Measurements from ENCODE around the gene TMEM168. TPM values are rescaled to one million over a fixed set of nuclear protein-coding genes. Genes with fewer than 3 reads are reported as not detected.
A peak's percentile ranks its signal among the peaks of the same experiment; 100 is the strongest.
"Not testable (repeated sequence)": the region's sequence is repeated elsewhere in the genome, so short reads cannot be mapped to it uniquely, and the experiment has no call there.

Gene TMEM168
- total RNA-seq, 1 experiment from 2014 or later, result 11.2 TPM

- TF ChIP-seq, protein P1, sequence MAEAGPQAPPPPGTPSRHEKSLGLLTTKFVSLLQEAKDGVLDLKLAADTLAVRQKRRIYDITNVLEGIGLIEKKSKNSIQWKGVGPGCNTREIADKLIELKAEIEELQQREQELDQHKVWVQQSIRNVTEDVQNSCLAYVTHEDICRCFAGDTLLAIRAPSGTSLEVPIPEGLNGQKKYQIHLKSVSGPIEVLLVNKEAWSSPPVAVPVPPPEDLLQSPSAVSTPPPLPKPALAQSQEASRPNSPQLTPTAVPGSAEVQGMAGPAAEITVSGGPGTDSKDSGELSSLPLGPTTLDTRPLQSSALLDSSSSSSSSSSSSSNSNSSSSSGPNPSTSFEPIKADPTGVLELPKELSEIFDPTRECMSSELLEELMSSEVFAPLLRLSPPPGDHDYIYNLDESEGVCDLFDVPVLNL (CRISPR knock-in tag; IDR thresholded peaks at IDR 0.05; ENCODE audit: borderline replicate concordance, low read depth), result 0 out of 2 replicates have a peak, but pooled peaks have one; percentile 70
- no peak for TF ChIP-seq FOXJ3 (CRISPR knock-in tag; IDR thresholded peaks at IDR 0.05; ENCODE audit: borderline replicate concordance)
- TF ChIP-seq ZNF281 (CRISPR knock-in tag; IDR thresholded peaks at IDR 0.05), result peak; percentile 73; the same call in 1 of the 2 replicates
- no peak for TF ChIP-seq ZBTB21 (CRISPR knock-in tag; IDR thresholded peaks at IDR 0.05; ENCODE audit: borderline replicate concordance)
Measured at GRCh38 chr7:112789817-112790585, at the start of gene TMEM168 (continued).

DNA sequence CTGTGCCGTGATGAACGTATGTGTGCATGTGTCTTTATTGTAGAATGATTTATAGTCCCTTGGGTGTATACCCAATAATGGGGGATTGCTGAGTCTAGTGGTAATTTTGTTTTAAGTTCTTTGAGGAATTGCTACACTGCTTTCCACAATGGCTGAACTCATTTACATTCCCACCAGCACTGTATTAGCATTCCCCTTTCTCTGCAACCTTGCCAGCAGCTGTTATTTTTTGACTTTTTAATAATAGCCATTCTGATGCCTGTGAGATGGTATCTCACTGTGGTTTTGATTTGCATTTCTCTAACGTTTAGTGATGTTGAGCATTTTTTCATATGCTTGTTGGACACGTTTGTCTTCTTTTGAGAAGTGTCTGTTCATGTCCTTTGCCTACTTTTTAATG, 45.7 kb upstream of the TMEM168 start:
- H3K9me3 Mint-ChIP-seq; ATAC-seq; H3K27ac Mint-ChIP-seq; H3K4me3 Mint-ChIP-seq; DNase-seq (ENCODE audit: low spot score); H3K27me3 Mint-ChIP-seq (ENCODE audit: low read depth); H3K36me3 Mint-ChIP-seq; POLR2A ChIA-PET; H3K4me1 Mint-ChIP-seq: not testable (repeated sequence)
- CTCF ChIA-PET, result interaction anchor here (1.1 kb wide), 1 partner anchor 33 kb away, joined by 3 read pairs; no protein-coding TSS in a partner anchor

- H3K4me3 Mint-ChIP-seq, result no peak overlapping the region
- TF ChIP-seq TCF7 (CRISPR knock-in tag; IDR thresholded peaks at IDR 0.05; ENCODE audit: low read depth) (no peak), ZNF219 (CRISPR knock-in tag; IDR thresholded peaks at IDR 0.05; ENCODE audit: borderline replicate concordance) (no peak), KAT7 (CRISPR knock-in tag; IDR thresholded peaks at IDR 0.05; ENCODE audit: borderline replicate concordance) (no peak), ATF1 (CRISPR knock-in tag; IDR thresholded peaks at IDR 0.05) (no peak), ZNF138 (CRISPR knock-in tag; conservative IDR thresholded peaks at IDR 0.05) (no peak), SMAD3 (CRISPR knock-in tag; IDR thresholded peaks at IDR 0.05; ENCODE audit: borderline replicate concordance) (no peak), TP53 (CRISPR knock-in tag; IDR thresholded peaks at IDR 0.05) (no peak), ELF4 (CRISPR knock-in tag; IDR thresholded peaks at IDR 0.05; ENCODE audit: low read depth) (no peak), ERG (CRISPR knock-in tag; IDR thresholded peaks at IDR 0.05) (no peak), USF2 (CRISPR knock-in tag; IDR thresholded peaks at IDR 0.05) (no peak), MXD4 (CRISPR knock-in tag; IDR thresholded peaks at IDR 0.05; ENCODE audit: borderline replicate concordance) (no peak), ATF2 (CRISPR knock-in tag; IDR thresholded peaks at IDR 0.05; ENCODE audit: borderline replicate concordance, low read depth) (no peak)
- TF ChIP-seq, protein P2, sequence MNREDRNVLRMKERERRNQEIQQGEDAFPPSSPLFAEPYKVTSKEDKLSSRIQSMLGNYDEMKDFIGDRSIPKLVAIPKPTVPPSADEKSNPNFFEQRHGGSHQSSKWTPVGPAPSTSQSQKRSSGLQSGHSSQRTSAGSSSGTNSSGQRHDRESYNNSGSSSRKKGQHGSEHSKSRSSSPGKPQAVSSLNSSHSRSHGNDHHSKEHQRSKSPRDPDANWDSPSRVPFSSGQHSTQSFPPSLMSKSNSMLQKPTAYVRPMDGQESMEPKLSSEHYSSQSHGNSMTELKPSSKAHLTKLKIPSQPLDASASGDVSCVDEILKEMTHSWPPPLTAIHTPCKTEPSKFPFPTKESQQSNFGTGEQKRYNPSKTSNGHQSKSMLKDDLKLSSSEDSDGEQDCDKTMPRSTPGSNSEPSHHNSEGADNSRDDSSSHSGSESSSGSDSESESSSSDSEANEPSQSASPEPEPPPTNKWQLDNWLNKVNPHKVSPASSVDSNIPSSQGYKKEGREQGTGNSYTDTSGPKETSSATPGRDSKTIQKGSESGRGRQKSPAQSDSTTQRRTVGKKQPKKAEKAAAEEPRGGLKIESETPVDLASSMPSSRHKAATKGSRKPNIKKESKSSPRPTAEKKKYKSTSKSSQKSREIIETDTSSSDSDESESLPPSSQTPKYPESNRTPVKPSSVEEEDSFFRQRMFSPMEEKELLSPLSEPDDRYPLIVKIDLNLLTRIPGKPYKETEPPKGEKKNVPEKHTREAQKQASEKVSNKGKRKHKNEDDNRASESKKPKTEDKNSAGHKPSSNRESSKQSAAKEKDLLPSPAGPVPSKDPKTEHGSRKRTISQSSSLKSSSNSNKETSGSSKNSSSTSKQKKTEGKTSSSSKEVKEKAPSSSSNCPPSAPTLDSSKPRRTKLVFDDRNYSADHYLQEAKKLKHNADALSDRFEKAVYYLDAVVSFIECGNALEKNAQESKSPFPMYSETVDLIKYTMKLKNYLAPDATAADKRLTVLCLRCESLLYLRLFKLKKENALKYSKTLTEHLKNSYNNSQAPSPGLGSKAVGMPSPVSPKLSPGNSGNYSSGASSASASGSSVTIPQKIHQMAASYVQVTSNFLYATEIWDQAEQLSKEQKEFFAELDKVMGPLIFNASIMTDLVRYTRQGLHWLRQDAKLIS (CRISPR knock-in tag; IDR thresholded peaks at IDR 0.05; ENCODE audit: borderline replicate concordance), result no peak
Measured at GRCh38 chr7:112833082-112833481, 42.9 kb upstream of the TMEM168 start.

More at GRCh38 chr7:112833082-112833481, 42.9 kb upstream of the TMEM168 start:
- Mint-ChIP-seq H3K27me3 (ENCODE audit: low read depth) (no peaks in the 10 kb centered on the region), H3K36me3 (peaks cover 33% of the 10 kb centered on the region), H3K9me3 (peaks cover 32% of the 10 kb centered on the region), H3K27ac (no peak overlapping the region), H3K4me1 (no peaks in the 10 kb centered on the region)
- POLR2A ChIA-PET, result no interaction called here
- CTCF ChIA-PET, result no interaction called here
- ATAC-seq (no peak), DNase-seq (ENCODE audit: low spot score) (no peak)
